ENCODE measurements around the gene KRT3.

GRCh38 chr12:52771505-52771904 lies 24.4 kb downstream of the KRT3 start:
- TF ChIP-seq CREB1 (IDR thresholded peaks at IDR 0.05; ENCODE audit: low read depth) (no peak), MAX (IDR thresholded peaks at IDR 0.05) (no peak), RAD21 (IDR thresholded peaks at IDR 0.05; ENCODE audit: low read depth) (no peak), EP300 (IDR thresholded peaks at IDR 0.05; ENCODE audit: borderline replicate concordance) (no peak), TCF12 (IDR thresholded peaks at IDR 0.05; ENCODE audit: low read depth) (no peak), TAF1 (IDR thresholded peaks at IDR 0.05; ENCODE audit: low read depth) (no peak), EGR1 (IDR thresholded peaks at IDR 0.05) (no peak), YY1 (IDR thresholded peaks at IDR 0.05; ENCODE audit: low read depth) (no peak), NFIC (IDR thresholded peaks at IDR 0.05) (no peak), REST (IDR thresholded peaks at IDR 0.05; ENCODE audit: low read depth) (no peak), FOXM1 (IDR thresholded peaks at IDR 0.05; ENCODE audit: borderline replicate concordance, low read depth) (no peak), USF1 (IDR thresholded peaks at IDR 0.05) (no peak)

Data from Ishikawa (cell line).